NCI-H2196 treated with DMSO at 0.1 percent for 48 hours (cell line): ENCODE results near the gene TANGO6.
A peak's percentile ranks its signal among the peaks of the same experiment; 100 is the strongest.
"Not testable (repeated sequence)": the region's sequence is repeated elsewhere in the genome, so short reads cannot be mapped to it uniquely, and the experiment has no call there.

Experiments
- DNase-seq: peaks from one replicate; lab custom pipeline; 2025; ENCODE audit not compliant: unreplicated experiment; lab: John Stamatoyannopoulos, UW

Gene TANGO6

DNA sequence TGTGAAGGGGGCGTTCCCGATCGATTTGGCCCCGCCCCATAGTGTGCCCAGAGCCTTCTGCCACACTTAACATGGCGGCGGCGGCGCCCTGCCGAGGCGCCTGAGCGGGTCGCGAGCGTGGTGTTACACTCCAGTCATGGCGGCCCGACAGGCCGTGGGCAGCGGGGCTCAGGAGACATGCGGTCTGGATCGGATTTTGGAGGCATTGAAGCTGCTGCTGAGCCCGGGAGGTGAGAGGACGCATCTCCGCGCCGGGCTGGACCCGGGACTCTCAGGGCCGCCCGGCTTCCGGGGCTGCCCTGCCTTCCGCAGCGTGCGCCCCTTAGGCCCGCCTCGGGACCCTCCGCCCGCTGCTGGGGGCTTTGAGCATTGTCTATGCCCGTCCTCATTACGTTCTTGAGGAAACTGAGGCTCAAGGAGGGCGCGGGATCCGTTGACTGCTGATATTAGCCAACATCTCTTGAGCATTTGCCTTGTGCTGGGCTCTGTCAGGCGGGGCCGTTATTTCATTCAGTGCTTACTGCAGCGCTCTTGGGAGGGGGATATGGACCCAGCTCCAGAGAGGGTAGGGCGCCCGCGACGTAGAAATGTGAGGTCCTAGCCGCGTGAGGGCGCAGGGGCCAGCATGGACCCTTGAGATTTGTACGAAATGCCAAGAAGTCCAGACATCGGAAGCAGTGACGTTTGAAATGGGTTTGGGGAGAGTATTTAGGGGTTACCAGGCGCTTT lies at the start of gene TANGO6:
TANGO6 (plus strand) TSS at position 50 of the 729 bp plus-strand sequence; CDS start at position 137, 87 bp downstream.
- no peak for DNase-seq

DNA sequence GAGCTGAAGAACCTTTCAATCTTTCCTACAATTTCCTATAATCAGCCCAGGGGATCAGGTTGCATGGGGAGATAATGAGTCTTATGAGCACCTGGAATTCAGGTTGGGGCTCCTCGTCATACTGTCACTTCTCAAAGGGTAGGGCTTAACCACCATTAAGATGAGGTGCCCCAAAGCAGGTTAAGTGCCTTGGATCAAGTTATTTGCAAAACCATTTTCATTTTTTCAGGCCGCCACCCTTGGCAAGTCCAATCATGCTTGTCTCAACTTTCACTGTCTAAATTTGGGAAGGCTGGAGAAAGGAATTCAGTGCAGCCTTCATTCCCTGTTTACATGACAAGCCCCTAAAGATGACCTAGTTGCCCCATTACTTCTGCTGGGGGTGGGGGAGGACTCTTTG lies 44.9 kb upstream of the TANGO6 start:
- no peak for DNase-seq

DNA sequence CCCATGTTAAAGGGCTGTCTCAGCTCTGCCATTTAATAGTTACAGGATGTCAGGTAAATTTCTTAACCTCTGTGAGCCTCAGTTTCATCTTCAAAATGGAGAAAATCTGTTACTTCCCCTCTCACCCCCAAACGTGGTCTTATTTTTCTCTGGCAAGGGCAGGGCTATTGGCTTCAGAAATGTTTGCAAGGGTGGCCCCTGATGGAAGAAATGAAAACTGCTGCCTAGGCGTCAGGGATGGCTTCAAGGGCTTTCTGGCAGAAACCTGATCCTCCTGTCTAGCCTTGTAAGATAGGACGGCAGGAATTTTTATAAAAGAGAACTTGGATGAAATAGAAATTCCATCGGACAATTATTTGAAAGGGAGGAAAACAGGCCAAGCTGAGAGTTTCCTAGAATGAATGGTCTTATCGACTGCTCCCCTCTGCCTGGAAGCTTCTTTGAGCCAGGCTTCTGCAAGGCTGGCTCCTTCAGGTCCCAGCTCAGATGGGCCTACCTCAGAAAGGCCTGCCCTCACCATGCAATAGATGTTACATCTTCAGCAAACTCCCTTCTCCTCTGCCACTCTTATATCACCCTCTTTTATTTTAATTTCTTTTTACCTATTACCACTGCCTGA lies 43.0 kb upstream of the TANGO6 start:
- DNase-seq: peak; percentile 36

DNA sequence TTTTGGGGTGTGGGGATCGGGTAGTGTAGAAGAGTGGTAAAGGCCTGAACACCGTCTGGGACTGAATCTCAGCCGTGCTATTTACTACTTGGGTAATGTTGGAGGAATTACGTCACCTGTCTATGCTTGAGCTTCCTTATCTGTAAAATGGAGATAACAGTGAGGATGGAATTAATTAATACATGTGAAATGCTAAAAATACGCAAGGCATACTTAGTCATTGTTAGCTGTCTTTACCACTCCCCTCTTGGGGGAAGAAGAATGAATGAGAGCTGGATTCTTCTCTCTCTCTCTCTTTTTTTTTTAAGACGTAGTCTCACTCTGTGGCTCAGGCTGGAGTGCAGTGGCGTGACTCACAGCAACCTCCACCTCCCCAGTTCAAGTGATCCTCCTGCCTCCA lies 41.1 kb upstream of the TANGO6 start:
- no peak for DNase-seq

GRCh38 chr16:68806422-68806821 lies 36.9 kb upstream of the TANGO6 start:
- no peak for DNase-seq

GRCh38 chr16:68806981-68807380 lies 36.4 kb upstream of the TANGO6 start:
- no peak for DNase-seq

DNA sequence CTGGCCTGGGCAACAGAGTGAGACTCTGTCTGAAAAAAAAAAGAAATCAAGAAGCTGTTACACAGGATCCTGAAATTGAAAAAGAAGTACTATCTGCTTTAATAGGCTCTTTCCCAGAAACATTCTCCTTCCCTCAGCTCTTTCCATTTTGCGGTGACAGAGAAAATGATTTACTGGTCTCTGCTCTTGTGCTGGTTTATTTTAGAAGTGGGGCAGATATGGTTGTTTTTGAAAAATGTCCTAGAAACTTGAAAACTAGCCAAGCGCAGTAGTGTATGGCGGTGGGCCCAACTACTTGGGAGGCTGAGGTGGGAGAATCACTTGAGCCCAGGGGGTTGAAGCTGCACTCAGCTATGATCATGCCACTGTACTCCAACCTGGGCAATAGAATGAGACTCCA lies 28.8 kb upstream of the TANGO6 start:
- DNase-seq: no peak

GRCh38 chr16:68823401-68824135 lies 19.8 kb upstream of the TANGO6 start:
- no peak for DNase-seq

DNA sequence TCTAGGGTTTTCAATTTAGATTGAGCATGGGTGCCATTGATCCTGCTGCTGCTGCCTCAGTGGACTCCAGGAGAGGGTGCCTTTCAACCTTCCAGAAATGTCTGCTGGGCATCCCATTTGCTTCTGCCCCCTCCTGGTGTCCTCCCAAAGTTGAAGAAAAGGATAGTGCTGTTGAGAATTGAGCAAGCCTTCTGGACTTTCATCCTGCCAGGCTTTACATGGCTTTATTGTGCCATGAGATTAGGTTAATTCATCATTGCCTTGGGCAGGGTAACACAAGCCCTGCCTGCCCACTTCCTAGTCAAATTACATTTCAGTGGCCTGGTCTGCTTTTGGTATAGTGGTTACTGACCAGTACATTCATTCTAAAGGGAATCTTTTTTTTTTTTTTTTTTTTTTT lies 17.9 kb upstream of the TANGO6 start:
- no peak for DNase-seq

DNA sequence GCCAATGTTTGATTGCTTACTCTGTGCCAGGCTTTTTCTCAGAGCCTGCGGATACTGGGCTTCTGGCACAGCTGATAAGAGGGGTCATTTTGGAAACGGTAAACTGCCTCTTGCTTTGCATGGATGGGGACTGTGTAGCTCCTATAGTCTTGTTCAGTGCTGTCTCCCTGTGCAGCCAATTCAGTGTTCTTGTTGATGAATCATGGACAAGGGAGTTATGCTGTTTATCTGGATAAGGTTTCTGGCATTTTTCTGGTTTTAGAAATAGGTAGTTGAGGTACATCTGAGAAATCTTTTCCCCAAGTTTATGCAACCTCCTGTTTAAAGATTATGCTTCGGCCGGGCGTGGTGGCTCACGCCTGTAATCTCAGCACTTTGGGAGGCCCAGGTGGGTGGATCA lies 16.7 kb upstream of the TANGO6 start:
- no peak for DNase-seq

DNA sequence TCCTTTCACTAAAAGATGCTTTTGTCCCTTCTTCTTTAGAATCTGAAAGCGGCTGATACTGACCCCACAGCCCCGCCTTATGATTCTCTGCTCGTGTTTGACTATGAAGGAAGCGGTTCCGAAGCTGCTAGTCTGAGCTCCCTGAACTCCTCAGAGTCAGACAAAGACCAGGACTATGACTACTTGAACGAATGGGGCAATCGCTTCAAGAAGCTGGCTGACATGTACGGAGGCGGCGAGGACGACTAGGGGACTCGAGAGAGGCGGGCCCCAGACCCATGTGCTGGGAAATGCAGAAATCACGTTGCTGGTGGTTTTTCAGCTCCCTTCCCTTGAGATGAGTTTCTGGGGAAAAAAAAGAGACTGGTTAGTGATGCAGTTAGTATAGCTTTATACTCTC lies 10.1 kb upstream of the TANGO6 start:
- DNase-seq: no peak

DNA sequence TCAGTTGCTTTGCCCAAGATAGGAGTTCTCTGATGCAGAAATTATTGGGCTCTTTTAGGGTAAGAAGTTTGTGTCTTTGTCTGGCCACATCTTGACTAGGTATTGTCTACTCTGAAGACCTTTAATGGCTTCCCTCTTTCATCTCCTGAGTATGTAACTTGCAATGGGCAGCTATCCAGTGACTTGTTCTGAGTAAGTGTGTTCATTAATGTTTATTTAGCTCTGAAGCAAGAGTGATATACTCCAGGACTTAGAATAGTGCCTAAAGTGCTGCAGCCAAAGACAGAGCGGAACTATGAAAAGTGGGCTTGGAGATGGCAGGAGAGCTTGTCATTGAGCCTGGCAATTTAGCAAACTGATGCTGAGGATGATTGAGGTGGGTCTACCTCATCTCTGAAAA lies 8.8 kb upstream of the TANGO6 start:
- no peak for DNase-seq

DNA sequence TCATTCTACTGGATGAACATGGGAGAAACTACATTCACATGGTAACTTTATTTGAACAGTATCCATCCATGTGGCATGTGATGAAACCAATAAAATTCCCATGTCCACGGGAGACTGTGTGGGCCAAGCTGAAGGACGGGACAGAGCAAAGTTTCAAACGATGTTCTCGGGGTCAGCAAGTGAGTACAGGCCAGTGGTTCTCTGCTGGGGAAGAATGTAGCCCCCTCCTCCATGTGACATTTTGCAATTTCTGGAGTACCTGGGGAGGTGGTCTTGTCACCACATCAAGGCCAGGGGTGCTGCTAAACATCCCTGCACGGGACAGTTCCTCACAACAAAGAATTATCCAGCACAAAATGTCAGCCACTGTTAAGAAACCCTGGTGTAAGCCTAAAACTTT lies 7.4 kb upstream of the TANGO6 start:
- DNase-seq: no peak

DNA sequence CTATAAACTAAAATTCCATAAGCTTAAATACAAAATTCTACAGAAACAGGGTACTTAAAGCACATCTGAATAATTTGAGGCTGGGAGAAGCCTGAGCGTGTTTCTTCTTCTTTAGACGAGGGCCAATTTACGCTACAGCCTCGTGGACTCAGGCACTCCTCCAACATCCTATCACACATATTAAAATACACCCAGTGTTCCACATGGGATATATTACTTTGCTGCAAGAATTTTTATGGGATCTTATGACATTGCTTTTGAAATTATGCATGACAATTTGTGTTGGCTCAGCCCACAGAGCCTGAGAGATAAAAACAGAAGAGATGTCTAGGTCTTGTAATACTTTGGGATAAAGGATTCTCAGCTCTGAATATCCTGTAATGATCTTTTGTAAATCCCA lies 3.5 kb upstream of the TANGO6 start:
- no peak for DNase-seq

GRCh38 chr16:68842964-68843481 lies 308 bp upstream of the TANGO6 start:
- DNase-seq: not testable (repeated sequence)

DNA sequence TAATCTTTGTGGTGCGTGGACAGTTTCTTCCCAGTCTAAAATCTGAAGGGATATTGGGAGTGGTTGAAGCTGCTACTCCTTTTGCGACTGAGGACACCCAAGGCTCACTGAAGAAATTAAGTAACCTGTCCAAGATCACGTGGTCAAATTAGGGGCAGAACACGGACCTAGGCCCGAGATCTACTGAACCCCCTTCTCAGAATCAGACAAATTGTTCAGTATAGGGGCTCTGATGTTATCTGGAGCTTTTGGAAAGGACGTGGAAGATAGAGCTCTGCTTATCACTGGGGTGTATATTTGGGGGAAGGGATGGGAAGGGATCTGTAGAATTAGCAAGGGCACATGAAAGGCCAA lies 857 bp downstream of the TANGO6 start:
- no peak for DNase-seq

DNA sequence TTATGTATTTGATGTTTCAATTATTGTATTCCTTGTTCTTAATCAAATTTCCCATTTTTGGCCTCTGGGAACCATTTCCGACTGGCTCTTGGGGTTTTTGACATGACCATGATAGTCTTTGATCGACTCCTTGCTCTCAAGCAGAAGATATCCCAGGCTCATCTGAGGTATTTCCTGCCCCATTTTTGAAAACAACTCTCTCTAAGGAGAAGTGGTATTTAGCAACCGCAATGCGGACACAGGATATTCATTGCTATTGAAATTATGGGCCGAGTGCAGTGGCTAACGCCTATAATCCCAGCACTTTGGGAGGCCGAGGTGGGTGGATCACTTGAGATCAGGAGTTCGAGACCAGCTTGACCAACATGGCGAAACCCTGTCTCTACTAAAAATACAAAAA lies 5.5 kb downstream of the TANGO6 start:
- no peak for DNase-seq

GRCh38 chr16:68850481-68850880 lies 7.2 kb downstream of the TANGO6 start:
- DNase-seq: no peak

- no peak for DNase-seq
Observed at GRCh38 chr16:68851601-68852000, 8.3 kb downstream of the TANGO6 start.

DNA sequence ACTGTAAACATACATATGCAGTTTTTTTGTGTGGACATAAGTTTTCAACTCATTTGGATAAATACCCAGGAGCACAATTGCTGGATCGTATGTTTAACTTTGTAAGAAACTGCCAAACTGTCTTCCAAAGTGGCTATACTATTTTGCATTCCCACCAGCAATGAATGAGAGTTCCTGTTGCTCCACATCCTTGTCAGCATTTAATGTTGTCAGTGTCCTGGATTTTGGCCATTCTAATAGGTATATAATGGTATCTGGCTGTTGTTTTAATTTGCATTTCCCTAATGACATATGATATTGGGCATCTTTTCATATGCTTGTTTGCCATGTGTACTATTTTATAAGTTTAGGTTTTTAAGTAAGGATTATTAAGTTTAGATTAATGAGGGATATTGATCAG lies 14.1 kb downstream of the TANGO6 start:
- no peak for DNase-seq

- DNase-seq: no peak
Observed at GRCh38 chr16:68859828-68860227, 16.5 kb downstream of the TANGO6 start.
